ENCODE measurements around the gene LCN1.
A peak's percentile ranks its signal among the peaks of the same experiment; 100 is the strongest.

The LCN1 gene

DNA sequence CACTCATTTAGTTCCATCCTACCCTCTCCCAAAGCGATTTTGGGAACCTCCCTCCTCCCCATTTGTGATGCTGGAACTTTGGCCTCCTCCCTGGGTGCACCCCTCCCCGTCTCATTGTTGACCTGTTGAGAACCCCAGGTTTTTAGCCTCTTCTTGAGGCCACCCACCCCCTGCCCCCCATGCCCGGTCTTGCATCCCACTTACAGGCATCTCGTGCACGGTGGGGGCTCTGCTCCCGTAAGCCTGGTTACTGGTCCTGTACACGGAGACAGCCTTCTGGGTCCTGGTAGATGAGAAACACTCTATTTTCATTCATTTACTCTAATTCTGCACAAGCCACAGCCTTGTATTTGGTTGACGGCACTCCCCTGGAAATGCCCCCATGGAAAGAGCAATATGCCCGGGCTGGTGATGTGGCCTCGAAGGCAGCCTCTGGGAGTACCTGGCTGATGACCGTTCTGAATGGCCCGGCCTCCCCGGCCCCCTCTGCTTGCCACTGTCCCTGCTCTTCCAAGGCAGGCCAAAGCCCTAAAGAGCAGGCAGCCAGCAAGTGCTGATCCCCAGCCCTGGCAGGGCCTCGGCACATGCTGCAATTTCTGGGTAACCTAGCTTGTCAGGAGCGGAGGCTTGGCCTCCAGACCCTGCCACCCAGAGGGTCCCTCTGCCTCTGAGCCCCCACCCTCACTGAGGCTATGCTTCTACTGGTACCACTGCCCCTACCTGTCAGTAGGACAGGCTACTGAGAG, 22.7 kb upstream of the LCN1 start:
- TF ChIP-seq, protein P1, sequence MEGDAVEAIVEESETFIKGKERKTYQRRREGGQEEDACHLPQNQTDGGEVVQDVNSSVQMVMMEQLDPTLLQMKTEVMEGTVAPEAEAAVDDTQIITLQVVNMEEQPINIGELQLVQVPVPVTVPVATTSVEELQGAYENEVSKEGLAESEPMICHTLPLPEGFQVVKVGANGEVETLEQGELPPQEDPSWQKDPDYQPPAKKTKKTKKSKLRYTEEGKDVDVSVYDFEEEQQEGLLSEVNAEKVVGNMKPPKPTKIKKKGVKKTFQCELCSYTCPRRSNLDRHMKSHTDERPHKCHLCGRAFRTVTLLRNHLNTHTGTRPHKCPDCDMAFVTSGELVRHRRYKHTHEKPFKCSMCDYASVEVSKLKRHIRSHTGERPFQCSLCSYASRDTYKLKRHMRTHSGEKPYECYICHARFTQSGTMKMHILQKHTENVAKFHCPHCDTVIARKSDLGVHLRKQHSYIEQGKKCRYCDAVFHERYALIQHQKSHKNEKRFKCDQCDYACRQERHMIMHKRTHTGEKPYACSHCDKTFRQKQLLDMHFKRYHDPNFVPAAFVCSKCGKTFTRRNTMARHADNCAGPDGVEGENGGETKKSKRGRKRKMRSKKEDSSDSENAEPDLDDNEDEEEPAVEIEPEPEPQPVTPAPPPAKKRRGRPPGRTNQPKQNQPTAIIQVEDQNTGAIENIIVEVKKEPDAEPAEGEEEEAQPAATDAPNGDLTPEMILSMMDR (IDR thresholded peaks at IDR 0.05; ENCODE audit: low read depth, low read length, missing control alignments): no peak
- no peak overlapping the region for H3K4me3 ChIP-seq (ENCODE audit: low read depth, low read length)
- no peak for DNase-seq (ENCODE audit: low read depth)

DNA sequence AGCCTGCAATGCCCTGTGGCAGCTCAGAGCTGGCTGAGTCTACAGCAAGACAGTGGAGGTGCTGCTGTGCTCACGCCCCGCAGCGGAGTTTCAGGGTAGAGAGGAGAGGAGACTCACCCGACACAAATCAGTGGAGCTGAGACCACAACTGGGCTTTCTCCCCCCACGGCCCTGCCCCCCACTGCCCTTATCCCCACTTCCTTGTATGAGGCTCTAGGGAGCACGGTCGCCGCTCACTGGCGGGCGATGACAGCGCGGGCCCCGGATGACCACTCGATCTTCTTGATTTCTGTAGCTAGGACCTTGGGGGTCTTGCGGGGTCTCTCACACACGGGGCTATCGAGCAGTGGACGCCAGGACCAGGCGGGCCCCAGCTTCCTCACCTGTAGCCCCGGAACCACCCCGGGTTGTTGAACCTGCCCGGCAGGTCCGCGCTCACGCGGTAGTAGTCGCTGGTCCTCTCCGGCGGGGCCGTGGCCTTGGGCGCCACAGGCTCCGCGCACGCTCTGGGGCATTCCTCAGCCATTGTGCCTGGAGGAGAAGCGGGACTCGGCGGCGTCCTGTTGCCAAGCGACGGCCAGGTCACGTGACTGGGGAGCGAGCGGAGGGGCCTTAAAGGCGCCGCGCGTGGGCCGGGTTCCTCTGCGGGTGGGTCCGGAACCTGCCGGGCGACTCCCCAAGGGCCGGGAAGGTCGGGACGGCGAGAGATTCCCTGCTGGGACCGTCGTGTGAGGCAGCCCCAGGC, 21.7 kb upstream of the LCN1 start:
- peak overlapping the region; percentile 81 for H3K4me3 ChIP-seq (ENCODE audit: low read depth, low read length)
- DNase-seq (ENCODE audit: low read depth): peak; percentile 46
- TF ChIP-seq, protein P1 (IDR thresholded peaks at IDR 0.05; ENCODE audit: low read depth, low read length, missing control alignments): no peak

DNA sequence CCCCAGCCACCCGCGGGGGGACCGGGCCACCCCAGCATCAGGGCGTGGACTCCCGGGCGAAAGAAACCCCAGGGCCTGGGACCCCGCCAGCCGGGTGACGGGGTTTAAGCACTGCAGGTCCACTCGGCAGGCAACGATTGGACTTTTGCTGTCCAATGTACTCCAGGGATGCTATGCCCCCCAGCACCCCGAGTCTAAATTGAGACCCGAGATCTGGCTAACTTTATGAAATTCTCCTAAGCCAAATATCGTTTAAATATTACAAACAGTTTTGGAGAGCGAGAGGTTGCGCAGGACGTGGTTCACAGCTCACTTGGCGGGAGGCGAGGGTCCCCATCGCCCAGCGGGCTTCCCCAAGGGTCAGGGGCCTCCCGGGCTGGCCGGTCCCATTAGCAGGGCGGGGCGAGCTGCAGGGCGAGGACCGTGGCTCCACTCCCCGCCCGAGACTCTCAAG, 21.1 kb upstream of the LCN1 start:
- DNase-seq (ENCODE audit: low read depth): no peak
- TF ChIP-seq, protein P1 (IDR thresholded peaks at IDR 0.05; ENCODE audit: low read depth, low read length, missing control alignments): no peak
- H3K4me3 ChIP-seq (ENCODE audit: low read depth, low read length): peak overlapping the region; percentile 81

DNA sequence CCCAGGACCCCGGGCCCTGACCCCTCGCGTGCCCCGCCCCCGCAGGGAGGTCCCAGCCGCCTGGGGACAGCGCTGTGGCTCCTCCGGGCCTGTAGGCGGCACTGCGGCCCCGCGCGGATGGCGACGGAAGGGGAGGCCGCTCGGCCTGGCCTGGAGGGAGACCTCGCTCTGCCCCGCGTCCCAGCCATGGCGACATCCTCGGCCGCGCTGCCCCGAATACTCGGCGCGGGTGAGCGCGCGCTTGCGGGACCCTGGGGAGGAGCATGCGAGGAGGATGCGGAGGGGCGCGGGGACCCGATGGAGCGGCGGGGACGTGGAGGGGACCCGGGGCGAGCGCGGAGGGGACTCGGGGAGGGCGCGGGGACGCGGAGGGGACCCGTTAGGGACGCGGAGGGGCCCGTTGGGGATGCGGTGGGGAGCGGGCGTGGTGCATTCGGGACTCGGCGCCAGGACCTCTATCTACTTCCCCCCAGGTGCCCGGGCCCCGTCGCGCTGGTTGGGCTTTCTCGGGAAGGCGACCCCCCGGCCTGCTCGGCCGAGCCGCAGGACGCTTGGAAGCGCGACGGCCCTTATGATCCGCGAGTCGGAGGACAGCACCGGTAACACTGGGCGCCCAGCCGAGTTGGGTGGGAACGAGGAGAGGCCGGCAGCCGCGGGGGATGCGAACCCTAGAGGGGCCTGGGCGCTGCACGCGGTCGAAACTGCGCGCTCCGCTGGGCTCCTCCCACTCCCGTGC, 20.5 kb upstream of the LCN1 start, which contains the start of gene MRPS2:
TSS of gene MRPS2 (plus strand) at position 158 of the 736 bp plus-strand sequence. CDS start at position 187, 29 bp downstream.
- DNase-seq (ENCODE audit: low read depth): peak; percentile 38
- TF ChIP-seq, protein P1 (IDR thresholded peaks at IDR 0.05; ENCODE audit: low read depth, low read length, missing control alignments): peak; percentile 85
- peak within 1 kb of the TSS; percentile 81 for H3K4me3 ChIP-seq (ENCODE audit: low read depth, low read length)

DNA sequence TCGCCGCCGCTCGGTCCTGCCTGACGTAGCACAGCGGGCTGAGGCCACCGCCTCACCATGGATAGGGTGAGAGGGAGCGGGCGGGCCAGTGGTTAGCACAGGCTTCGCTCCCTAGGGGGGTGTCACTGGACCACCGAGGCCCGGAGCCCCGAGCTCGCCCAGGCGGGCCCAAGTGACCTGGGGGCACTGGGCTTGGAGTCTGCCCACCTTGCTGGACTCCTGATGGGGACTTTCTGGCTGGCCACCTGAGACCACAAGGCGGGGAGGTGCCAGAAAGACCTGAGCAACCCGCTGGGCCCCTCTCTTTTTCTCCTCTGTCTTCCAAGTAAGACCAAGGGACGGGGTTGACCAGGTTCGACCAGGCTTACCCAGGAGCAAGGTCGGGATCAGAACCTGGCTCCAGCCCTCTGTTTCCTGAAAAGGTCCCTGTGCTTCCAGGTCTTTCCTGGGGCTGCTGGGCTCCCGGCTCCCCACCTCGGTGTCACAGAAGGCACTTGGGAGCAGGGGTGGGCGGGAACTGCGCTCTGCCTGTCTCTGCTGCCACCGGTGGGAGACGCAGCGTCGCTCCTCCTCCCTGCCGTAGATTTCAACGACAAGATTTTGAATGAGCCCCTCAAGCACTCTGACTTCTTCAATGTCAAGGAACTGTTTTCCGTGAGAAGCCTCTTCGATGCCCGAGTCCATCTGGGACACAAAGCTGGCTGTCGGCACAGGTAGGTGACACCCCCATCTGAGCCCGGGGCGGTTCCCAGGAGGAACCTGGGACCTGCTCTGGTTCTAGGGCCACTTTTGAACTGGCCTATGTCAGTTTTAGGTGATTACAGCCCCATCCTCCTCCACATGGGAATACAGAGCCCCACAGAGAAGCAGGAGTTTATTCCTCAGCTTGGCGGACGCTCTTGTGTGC, 19.7 kb upstream of the LCN1 start:
- peak overlapping the region; percentile 81 for H3K4me3 ChIP-seq (ENCODE audit: low read depth, low read length)
- DNase-seq (ENCODE audit: low read depth): no peak
- TF ChIP-seq, protein P1 (IDR thresholded peaks at IDR 0.05; ENCODE audit: low read depth, low read length, missing control alignments): no peak

All from GM12864 (cell line).